Globus pallidus (tissue), 1 donor: ENCODE results near the gene NCOA1.
"Not testable (repeated sequence)": the region's sequence is repeated elsewhere in the genome, so short reads cannot be mapped to it uniquely, and the experiment has no call there.

Experiments
- DNase-seq: peaks from one replicate; pipeline ENCODE4 v3.0.0-alpha.2; 2015; ENCODE audit warnings: low spot score

NCOA1 gene

GRCh38 chr2:24635181-24635580, 144.1 kb downstream of the NCOA1 start:
- no peak for DNase-seq

DNA sequence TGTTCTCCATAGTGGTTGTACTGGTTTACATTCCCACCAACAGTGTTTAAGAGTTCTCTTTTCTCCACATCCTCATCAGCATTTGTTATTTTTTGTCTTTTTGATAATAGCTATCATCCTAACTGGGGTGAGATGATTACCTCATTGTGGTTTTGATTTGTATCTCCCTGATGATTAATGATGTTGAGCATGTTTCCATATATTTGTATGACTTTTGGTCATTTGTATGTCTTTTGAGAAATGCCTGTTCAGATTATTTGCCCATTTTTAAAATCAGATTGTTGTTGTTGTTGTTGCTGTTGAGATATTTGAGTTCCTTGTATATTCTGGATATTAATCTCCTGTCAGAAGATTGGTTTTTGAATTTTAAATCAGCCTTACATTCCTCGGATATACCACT, 147.5 kb downstream of the NCOA1 start:
- no peak for DNase-seq

DNA sequence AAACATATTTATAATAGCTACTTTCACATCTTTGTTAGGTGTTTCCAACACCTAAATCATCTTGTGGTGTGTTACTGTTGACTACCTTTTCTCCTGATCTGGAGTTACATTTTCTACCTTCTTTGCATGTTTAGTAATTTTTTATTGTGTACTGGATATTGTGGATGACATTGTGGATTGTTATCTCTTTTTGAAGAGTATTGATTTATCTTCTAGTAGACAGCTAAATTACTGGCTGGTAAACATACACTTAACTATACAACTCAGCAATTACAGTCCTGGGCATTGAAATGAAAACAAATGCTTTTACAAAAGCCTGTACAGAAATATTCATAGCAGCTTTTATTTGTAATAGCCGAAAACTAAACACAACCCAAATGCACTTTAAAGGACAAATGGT, 151.3 kb downstream of the NCOA1 start:
- DNase-seq: no peak

- no peak for DNase-seq
Measured at GRCh38 chr2:24643051-24643450, 152.0 kb downstream of the NCOA1 start.

- DNase-seq: no peak
Measured at GRCh38 chr2:24644032-24644431, 153.0 kb downstream of the NCOA1 start.

GRCh38 chr2:24650997-24651642, 160.1 kb downstream of the NCOA1 start:
- no peak for DNase-seq

GRCh38 chr2:24651643-24652003, 160.6 kb downstream of the NCOA1 start:
- no peak for DNase-seq

DNA sequence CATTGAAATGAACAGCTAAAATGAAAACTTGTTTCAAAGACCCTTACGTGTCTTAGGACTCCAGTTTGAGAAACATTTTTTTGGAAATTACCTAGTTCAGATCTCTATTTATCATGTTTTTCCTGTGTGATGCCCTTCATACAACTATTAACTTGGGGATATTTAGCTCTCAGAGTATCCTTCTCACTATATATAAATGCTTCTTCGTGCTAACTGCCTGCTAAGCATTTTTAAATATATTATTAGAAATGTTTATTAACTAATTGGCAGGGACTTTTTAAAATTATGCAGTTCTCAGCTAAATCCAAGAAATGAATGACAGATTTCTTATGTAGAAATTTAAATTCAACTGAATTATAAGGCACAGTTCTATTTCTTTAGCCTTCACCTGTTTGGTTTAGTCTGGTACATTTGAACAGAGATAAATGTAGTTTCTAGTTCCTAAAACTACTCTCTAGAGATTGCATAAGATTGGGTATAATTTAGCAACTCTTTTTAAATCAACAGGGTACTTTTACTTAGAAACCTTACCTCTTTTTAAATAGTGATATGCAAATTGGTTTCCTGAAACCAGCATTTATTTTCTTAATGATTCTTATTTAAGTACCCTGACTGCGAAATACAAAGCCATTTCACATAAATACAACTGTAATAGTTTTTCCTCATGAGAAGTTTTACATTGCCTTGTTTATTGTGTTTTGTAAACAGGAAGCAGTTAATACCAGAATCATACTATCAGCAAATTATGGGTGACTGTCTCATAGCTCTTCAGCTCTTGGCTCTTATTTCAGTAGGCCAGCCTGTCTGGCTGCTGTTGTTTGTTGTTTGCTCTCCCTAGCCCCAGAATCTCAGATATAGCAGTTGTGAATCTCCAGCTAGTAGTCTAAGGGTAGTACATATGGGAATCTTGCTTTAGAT, 161.5 kb downstream of the NCOA1 start:
- DNase-seq: no peak

DNA sequence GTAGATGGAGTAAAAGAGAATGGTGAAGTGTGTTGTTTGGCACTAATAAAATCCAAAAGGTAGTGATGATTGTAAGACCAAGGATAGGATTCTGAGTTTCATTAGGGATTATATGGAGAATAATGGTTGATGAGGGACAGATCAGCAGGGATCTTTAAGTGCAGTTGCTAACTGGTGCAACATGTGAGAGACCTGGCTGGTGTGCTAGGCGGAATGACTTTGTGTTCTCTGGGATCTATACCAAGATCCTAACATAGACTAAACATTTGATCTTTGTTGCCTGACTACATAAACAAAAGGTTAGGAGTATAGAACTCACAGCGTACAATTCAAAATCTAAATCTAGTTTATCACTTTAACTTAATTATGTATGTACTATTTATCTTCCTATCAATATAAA, 166.8 kb downstream of the NCOA1 start:
- no peak for DNase-seq

DNA sequence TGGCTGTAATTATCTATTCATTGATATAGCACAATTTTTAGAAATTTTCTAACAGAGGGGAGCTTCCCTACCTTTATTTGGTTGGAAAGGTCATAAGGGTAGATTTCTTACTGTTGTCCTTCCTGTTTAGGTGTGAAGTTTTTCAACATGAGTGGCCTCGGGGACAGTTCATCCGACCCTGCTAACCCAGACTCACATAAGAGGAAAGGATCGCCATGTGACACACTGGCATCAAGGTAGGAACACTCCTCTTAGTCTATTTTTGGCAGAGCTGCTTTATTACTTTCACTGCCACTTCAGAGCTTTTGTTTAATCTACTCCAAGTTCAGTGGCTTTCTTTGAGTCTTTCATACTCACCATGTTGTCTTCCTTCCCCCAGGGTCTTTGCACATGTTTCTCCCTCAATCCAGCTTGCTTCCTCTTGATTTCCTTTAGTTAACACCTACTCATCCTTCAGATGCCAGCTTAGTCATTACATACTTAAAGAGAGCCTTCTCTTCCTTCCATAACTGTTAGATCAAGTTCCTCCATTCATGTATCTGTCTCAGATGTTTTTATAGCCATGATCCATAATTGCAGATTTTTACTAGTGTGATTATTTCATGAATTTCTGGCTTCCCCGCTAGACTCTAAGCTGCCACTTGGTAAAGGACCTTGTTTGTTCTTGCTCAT, 167.6 kb downstream of the NCOA1 start:
- DNase-seq: no peak

DNA sequence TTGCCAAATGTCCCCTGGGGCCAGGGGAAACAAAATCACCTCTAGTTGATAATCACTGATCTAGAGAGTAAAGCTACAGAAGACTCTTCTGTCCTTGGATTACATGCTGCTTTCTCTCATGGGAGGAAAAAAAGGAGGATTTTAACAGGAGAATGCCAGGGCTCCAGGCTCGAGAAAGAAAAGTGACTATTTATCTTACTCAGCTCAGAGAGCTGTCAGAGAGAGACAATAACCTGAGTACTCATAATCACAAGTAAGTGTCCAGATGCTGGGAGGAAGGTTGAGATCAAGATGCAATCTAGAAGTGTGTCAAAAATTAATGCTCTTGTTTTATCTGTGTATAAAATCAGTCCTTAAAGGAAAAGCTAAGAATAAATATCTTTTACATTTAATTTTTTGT, 168.8 kb downstream of the NCOA1 start:
- DNase-seq: no peak

DNA sequence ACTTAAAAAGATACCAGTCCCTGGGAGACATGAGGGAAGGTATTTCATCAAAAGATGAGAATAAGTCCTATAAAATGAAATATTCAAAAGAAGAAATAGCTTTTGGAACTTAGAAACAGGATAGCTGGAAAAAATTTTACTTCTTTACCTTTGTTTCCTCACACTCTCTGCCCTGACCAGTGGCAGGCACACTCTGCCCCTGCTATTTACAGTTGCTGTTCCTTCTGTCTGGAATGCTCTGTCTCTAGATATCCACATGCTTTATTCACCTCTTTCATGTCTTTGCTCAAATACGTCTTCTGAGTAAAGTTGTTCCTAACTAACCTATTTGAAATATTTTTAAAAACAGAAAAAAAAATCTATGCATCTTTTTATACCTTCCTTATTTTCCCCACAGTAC, 176.5 kb downstream of the NCOA1 start:
- DNase-seq: no peak

- no peak for DNase-seq
Measured at GRCh38 chr2:24671230-24671629, 180.2 kb downstream of the NCOA1 start.

DNA sequence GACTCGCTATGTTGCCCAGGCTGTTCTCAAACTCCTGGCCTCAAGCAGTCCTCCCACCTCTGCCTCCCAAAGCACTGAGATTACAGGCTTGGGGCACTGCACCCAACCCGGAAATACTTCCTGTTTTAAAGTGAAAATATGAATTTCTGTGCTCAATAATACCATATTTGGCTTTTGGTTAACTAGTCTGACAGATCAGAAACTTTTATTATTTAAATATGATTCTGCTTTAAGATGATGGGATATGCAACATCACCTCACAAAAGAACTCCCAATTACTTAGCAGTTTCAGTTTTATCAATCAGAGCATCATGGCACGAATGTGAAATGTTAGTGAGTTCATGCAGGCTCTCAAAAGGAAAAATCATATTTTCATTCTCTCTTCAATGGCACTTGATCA, 181.5 kb downstream of the NCOA1 start:
- DNase-seq: no peak

DNA sequence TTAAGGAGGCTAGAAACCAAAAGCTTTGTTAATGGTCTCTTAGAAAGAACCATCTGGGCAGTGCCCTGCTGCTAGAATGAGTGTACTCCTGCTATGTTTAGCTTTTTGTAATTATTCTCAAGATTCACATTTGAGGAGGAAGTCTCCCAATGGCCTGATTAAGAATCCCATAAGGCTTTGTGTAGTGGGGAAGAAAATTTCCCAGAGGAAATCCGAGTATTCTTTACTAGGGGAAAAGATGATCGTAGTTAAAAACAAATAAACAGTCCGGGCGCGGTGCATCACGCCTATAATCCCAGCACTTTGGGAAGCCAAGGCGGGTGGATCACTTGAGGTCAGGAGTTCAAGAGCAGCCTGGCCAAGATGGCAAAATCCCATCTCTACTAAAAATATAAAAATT, 184.3 kb downstream of the NCOA1 start:
- no peak for DNase-seq

DNA sequence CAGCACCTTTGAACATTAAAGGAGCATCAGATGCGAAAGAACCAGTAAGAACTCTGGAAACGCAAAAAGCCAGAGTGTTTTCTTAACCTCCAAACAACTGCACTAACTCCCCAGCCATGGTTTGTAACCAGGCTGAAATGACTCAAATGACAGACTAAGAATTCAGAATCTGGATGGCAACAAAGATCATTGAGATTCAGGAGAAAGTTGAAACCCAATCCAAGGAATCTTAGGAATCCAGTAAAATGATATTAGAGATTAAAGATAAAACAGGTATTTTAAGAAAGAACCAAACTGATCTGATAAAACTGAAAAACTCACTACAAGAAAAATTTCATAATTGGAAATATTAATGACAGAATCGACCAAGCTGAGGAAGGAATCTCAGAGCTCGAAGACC, 185.4 kb downstream of the NCOA1 start:
- no peak for DNase-seq

GRCh38 chr2:24678066-24678465, 187.0 kb downstream of the NCOA1 start:
- DNase-seq: not testable (repeated sequence)

DNA sequence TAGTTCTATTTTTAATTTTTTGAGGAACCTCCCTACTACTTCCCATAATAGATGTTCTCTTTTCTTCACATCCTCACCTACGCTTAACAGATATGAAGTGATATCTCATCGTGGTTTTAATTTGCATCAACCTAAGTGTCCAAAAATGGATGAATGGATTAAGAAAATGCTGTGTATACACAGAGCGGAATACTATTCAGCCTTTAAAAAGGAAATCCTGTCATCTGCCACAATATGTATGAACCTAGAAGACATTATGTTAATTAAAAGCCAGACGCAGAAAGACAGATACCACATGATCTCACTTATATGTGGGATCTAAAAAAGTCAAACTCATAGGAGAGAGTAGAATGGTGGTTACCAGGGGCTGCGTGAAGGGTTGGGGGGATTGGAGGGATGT, 189.1 kb downstream of the NCOA1 start:
- DNase-seq: no peak

DNA sequence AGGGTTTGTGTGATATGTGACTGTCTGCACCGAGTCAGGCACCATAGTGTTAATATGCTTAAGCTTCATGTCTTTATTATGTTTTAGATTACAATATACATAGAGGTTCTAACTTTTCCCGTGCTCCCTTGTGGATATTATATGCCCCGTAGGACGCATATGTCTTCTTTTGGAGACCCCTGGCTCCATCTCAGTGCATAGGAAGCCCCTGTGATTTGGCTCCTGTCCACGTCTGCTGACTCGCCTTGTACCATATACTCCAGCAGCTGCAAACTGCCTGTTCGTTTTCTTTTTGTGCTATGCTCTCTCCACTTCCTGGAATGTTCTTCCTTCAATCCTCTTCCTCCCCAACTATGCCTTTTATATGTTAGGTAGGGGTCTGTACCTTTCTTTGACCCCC, 191.2 kb downstream of the NCOA1 start:
- no peak for DNase-seq

- no peak for DNase-seq
Measured at GRCh38 chr2:24683408-24683807, 192.4 kb downstream of the NCOA1 start.

DNA sequence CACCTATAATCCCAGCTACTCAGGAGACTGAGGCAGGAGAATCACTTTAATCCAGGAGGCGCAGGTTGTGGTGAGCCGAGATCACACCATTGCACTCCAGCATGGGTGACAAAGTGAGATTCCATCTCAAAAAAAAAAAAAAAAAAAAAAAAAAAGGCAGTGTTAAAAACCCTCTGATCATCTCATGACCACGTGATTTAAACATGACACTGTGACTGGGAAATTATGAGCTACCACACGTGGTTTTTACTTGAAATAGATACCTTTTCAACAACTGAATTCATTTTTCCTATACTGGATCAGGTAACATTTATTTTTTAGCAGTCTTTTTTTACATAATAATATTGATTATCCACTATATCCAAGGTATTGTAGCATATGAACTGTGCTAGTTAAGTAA, 199.5 kb downstream of the NCOA1 start:
- no peak for DNase-seq

DNA sequence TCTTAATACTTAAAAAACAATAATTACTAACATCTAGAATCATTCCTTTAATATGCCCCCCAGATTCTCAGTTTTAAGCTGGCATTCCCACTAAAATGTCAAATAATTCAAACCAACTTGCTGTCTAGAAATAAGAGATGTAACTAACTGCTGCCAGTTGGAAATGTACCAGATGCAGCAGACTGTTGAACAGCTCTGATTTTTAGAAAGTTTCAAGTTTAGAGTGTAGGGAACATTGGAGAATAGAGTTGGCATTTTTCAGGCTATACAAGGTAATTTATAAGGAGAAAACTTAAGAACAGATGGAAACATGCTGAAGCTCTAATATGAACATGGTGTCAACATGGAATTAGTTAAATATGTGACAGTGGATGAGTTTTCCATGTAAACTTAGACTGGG, 200.8 kb downstream of the NCOA1 start:
- no peak for DNase-seq

DNA sequence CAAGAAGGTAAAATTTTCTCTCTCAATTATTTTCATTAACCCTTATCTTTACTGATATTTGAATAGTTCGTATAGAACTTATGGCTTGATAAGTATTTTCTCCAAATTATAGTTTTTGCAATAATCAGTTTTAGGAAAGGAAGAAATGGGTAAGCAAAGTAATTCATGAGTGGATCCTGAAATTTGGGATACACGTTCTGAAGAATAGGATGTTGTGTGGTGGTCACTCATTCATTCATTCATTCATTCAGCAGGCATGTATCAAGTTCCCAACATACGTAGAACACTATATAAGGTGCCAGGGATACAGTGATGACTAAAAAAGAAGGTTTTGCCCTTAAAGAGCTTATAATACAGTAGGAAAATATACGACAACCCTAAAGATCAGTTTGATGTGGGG, 206.7 kb downstream of the NCOA1 start:
- no peak for DNase-seq
